Measurements from ENCODE around the gene GNG4. TPM values are rescaled to one million over a fixed set of nuclear protein-coding genes. Genes with fewer than 3 reads are reported as not detected.
"Not testable (repeated sequence)": the region's sequence is repeated elsewhere in the genome, so short reads cannot be mapped to it uniquely, and the experiment has no call there.

Gene GNG4
- polyA plus RNA-seq, 4 donors = 3.2 to 4.4 (median 4.1) TPM

- DNase-seq (ENCODE audit: low read depth in 4 of 4, low spot score in 2 of 4) = no peak
Measured at GRCh38 chr1:235628316-235629005, 21.1 kb downstream of the GNG4 start.

DNA sequence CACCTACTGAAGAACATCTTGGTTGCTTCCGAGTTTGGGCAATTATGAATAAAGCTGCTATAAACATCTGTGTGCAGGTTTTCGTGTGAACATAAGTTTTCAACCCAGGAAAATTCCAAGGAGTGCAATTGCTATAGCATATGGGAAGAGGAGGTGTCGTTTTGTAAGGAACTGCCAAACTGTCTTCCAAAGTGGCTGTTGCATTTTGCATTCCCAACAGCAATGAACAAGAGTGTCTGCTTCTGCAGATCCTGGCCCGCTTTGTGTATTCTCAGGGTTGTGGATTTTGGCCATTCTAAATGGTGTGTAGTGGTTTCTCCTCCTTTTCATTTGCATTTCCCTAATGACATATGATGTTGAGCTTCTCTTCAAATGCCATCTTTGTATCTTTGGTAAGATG lies 23.8 kb downstream of the GNG4 start:
- no peak for DNase-seq (ENCODE audit: low read depth in 4 of 4, low spot score in 2 of 4)

DNA sequence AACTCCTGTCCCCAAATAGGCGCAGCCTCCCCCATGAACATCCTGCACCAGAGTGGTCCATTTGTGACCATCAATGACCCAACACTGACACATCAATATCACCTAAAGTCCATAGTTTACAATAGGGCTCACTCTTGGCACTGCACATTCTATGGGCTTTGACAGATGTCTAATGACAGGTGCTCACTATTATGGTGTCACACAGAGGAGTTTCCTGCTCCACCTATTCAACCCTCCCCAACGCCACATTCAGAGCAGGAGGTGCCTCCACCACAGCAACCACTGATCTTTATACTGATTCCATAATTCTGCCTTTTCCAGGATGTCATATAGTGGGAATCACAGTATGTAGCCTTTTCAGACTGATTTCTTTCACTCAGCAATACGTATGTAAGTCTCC lies 24.2 kb downstream of the GNG4 start:
- DNase-seq (ENCODE audit: low read depth in 4 of 4, low spot score in 2 of 4) = no peak

GRCh38 chr1:235624721-235625333 lies 24.8 kb downstream of the GNG4 start:
- DNase-seq (ENCODE audit: low read depth in 4 of 4, low spot score in 2 of 4) = no peak

DNA sequence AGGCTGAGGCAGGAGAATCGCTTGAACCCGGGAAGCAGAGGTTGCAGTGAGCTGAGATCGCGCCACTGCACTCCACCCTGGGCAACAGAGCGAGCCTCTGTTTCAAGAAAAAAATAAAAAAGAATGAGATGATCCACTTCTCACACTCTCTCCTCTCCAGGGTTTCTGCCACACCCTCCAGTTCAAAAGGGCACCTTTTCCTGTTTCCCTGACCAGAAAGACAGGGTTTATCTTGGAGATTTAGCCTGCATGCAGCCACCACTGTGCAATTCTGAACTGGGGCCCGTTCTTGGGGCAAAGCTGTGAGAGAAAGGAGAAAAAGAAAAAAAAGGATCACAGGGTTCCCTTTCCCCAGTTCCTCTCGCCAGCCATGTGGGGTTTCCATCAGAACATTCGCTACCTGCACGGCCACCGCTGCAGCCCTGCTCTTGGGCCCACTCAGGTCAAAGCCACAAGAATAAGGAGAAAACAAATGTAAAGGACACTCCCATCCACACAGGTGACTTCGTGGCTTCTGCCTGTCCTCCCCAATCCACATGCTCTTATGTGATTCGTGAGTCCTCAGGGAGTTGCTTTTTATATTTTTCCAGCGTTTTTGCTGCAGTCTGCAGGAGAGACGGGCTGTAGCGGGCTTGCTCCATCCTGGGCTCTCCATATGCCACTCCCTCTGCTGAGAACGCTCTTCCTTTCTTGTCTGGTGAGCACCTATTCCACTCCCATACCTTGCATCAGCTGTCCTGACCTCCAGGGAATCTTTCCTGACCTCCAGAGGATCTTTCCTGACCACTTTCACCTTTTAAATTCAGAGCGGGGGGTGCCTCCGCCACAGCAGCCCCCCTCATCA lies 26.4 kb downstream of the GNG4 start:
- DNase-seq (ENCODE audit: low read depth in 4 of 4, low spot score in 2 of 4) = no peak

DNA sequence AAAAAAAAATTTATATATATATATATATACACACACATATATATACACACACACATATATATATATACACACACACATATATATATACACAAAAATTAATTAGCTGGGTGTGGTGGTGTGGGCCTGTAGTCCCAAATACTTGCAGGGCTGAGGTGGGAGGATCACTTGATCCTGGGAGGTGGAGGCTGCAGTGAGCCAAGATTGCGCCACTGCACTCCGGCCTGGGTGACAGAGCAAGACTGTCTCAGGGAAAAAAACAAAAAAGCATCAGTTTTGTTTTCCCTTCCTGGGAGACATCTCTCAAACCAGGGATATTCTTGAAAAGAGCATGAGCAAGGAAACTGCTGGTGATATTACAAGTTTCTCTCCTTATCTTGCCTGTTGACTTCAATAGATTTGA lies 30.4 kb downstream of the GNG4 start:
- DNase-seq (ENCODE audit: low read depth in 4 of 4, low spot score in 2 of 4) = not testable (repeated sequence)

DNA sequence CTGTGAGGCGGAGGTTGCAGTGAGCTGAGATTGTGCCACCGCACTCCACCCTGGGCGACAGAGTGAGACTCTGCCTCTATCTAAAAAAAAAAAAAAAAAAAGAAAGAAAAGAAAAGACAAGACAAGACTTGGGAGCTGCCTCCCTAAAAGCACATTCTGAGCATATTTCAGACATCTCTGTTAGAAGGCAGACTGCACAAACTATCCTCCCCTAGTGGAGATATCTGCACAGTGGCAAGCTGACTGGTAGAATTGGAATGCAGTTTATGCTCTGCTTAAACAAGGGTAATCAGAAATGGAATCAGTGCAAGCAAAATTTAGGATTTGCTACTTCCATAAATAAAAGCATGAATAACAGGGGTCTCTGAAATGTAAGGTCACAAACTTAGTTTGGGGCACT lies 31.8 kb downstream of the GNG4 start:
- no peak for DNase-seq (ENCODE audit: low read depth in 4 of 4, low spot score in 2 of 4)

DNA sequence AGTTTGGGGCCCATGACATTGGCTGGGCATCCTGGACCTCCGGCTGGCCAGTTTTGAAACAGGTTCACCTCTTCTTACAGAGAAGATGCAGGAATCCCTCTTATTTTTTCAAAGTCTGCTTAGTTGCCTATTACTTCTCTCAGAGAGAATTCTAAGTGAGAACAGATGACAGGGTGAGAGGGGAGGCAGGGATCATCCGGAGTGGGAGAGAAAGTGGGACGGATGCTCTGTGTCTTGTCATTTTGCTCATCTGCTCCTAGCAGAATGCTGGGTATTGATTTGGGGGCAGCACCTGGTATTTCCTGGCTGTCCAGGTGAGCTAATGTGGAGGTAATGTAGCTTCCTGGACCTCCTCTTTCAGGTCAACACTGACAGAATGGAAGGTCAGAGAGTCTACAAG lies 32.4 kb downstream of the GNG4 start:
- DNase-seq (ENCODE audit: low read depth in 4 of 4, low spot score in 2 of 4) = no peak

DNA sequence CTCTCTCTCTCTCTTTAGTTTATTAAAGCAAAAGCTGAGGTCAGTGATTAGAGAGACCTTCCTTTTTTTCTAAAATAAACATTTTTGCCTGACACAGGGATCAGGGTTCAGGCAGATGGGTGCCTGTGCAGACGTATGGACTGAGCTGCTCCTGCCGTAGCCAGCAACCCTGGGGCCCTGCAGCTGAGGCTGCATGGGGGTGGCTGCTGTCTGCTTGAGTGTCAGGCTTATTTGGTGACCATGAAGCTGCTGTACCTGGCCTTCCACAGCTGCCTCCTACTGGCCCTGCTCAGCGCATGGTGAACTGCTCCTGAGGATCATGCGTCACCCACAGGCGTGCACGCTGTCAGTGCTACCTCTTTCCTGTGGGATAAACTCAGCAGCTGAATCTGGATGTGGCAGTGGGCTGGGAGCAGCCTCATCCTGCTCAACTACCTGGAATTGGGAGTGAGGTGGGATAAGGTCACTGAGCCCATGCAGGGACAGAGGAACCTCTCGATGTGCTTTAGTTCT lies 35.1 kb downstream of the GNG4 start:
- DNase-seq (ENCODE audit: low read depth in 4 of 4, low spot score in 2 of 4) = no peak

GRCh38 chr1:235613602-235614001 lies 36.0 kb downstream of the GNG4 start:
- DNase-seq (ENCODE audit: low read depth in 4 of 4, low spot score in 2 of 4) = no peak

- no peak for DNase-seq (ENCODE audit: low read depth in 4 of 4, low spot score in 2 of 4)
Measured at GRCh38 chr1:235612761-235613160, 36.8 kb downstream of the GNG4 start.

GRCh38 chr1:235610157-235610556 lies 39.4 kb downstream of the GNG4 start:
- DNase-seq (ENCODE audit: low read depth in 4 of 4, low spot score in 2 of 4) = no peak

- DNase-seq (ENCODE audit: low read depth in 4 of 4, low spot score in 2 of 4) = no peak
Measured at GRCh38 chr1:235608278-235608677, 41.3 kb downstream of the GNG4 start.

- DNase-seq (ENCODE audit: low read depth in 4 of 4, low spot score in 2 of 4) = no peak
Measured at GRCh38 chr1:235607284-235607683, 42.3 kb downstream of the GNG4 start.

GRCh38 chr1:235601104-235601503 lies 48.5 kb downstream of the GNG4 start:
- DNase-seq (ENCODE audit: low read depth in 4 of 4, low spot score in 2 of 4) = no peak

- no peak for DNase-seq (ENCODE audit: low read depth in 4 of 4, low spot score in 2 of 4)
Measured at GRCh38 chr1:235599536-235599935, 50.0 kb downstream of the GNG4 start.

GRCh38 chr1:235597867-235598553 lies 51.6 kb downstream of the GNG4 start:
- no peak for DNase-seq (ENCODE audit: low read depth in 4 of 4, low spot score in 2 of 4)

GRCh38 chr1:235595079-235595478 lies 54.5 kb downstream of the GNG4 start:
- DNase-seq (ENCODE audit: low read depth in 4 of 4, low spot score in 2 of 4) = no peak

DNA sequence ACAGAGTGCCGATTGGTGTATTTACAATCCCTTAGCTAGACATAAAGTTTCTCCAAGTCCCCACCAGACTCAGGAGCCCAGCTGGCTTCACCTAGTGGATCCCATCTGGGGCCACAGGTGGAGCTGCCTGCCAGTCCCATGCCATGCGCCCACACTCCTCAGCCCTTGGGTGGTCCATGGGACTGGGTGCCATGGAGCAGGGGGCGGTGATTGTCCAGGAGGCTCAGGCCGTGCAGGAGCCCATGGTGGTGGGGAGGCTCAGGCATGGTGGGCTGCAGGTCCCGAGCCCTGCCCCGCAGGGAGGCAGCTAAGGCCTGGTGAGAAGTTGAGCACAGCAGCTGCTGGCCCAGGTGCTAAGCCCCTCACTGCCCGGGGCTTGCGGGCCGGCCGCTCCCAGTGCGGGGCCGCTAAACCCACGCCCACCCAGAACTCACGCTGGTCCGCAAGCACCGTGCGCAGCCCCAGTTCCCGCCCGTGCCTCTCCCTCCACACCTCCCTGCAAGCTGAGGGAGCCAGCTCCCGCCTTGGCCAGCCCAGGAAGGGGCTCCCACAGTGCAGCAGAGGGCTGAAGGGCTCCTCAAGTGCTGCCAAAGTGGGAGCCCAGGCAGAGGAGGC lies 55.2 kb downstream of the GNG4 start:
- DNase-seq (ENCODE audit: low read depth in 4 of 4, low spot score in 2 of 4) = not testable (repeated sequence)

GRCh38 chr1:235588916-235589515 lies 60.6 kb downstream of the GNG4 start:
- DNase-seq (ENCODE audit: low read depth in 4 of 4, low spot score in 2 of 4) = no peak

All from left renal cortex interstitium (tissue), 4 donors.